ENCODE data around the gene INAFM2. TPM values are rescaled to one million over a fixed set of nuclear protein-coding genes. Genes with fewer than 3 reads are reported as not detected.
A peak's percentile ranks its signal among the peaks of the same experiment; 100 is the strongest.

The INAFM2 gene
- total RNA-seq, 2 donors from 2014 or later, result 63.8 to 79.2 TPM

- no peak for TF ChIP-seq CTCF (IDR thresholded peaks at IDR 0.05)
- DNase-seq (ENCODE audit: low spot score) (no peak), ATAC-seq (ENCODE audit: insufficient number of reproducible peaks, low FRiP score, low read depth) (no peak)
- H3K36me3 ChIP-seq, result no peaks in the 10 kb centered on the region
- no peaks in the 10 kb centered on the region for H3K9me3 ChIP-seq
- H3K4me3 ChIP-seq, result no peak overlapping the region
- no peaks in the 10 kb centered on the region for H3K4me1 ChIP-seq (ENCODE audit: control insufficient read depth in 1 of 2, low read depth in 2 of 2)
- no peaks in the 10 kb centered on the region for H3K27me3 ChIP-seq (replicated peaks; ENCODE audit: insufficient read depth)
- H3K27ac ChIP-seq, result no peak overlapping the region
These were observed 20.5 kb upstream of the INAFM2 start for GRCh38 chr15:40302981-40303380.

DNA sequence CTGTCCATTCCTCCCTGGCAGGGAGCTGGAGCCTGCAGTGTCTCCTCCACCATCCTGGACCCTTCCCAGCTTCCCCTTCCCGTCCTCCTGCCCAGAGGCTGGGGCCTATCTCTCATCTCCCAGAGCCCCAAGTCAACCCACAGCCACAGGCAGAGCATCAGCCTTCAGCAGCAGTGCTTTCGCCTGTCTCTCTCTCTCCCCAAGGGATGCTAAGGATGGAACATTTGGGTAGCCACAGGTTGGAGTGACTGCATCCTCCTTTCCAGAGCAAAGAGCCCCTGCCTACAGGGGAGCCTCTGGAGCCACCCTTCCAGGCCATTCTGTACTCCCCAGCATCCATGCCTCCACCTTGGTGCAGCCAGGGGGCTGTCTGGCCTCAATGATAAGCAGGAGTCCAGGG, 19.9 kb upstream of the INAFM2 start:
- Histone ChIP-seq H3K4me3 (no peak overlapping the region), H3K9me3 (no peaks in the 10 kb centered on the region), H3K36me3 (no peaks in the 10 kb centered on the region), H3K4me1 (ENCODE audit: control insufficient read depth in 1 of 2, low read depth in 2 of 2) (no peaks in the 10 kb centered on the region), H3K27me3 (replicated peaks; ENCODE audit: insufficient read depth) (no peaks in the 10 kb centered on the region), H3K27ac (no peak overlapping the region)
- DNase-seq (ENCODE audit: low spot score) (no peak), ATAC-seq (ENCODE audit: insufficient number of reproducible peaks, low FRiP score, low read depth) (no peak)
- TF ChIP-seq CTCF (IDR thresholded peaks at IDR 0.05), result no peak

DNA sequence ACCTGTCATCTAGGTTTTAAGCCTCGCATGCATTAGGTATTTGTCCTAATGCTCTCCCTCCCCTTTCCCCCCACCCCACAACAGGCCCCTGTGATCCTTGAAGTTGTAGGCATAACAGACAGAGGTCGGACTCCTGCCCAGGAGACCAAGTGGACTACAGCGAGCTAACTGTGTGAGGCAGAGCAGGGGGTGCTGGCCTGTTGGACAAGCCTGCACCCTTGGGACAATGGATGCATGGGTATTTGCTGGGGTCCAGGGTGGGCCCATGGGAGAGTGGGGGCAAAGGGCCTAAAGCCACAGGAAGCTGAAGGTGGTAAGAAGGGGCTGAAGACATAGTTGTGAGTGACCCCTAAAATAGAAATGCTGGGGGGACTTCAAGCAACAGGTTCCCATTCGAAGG, 18.2 kb upstream of the INAFM2 start:
- TF ChIP-seq CTCF (IDR thresholded peaks at IDR 0.05), result no peak
- H3K4me3 ChIP-seq, result no peak overlapping the region
- DNase-seq (ENCODE audit: low spot score), result no peak
- no peak for ATAC-seq (ENCODE audit: insufficient number of reproducible peaks, low FRiP score, low read depth)
- no peaks in the 10 kb centered on the region for H3K4me1 ChIP-seq (ENCODE audit: control insufficient read depth in 1 of 2, low read depth in 2 of 2)
- no peak overlapping the region for H3K27ac ChIP-seq
- no peaks in the 10 kb centered on the region for H3K9me3 ChIP-seq
- no peaks in the 10 kb centered on the region for H3K36me3 ChIP-seq
- H3K27me3 ChIP-seq (replicated peaks; ENCODE audit: insufficient read depth), result no peaks in the 10 kb centered on the region

GRCh38 chr15:40306371-40306770, 17.1 kb upstream of the INAFM2 start:
- DNase-seq (ENCODE audit: low spot score) (no peak), ATAC-seq (ENCODE audit: insufficient number of reproducible peaks, low FRiP score, low read depth) (no peak)
- no peak for TF ChIP-seq CTCF (IDR thresholded peaks at IDR 0.05)

GRCh38 chr15:40306908-40307307, 16.6 kb upstream of the INAFM2 start:
- Histone ChIP-seq H3K4me1 (ENCODE audit: control insufficient read depth in 1 of 2, low read depth in 2 of 2) (no peaks in the 10 kb centered on the region), H3K27ac (no peak overlapping the region), H3K27me3 (replicated peaks; ENCODE audit: insufficient read depth) (no peaks in the 10 kb centered on the region), H3K36me3 (no peaks in the 10 kb centered on the region), H3K4me3 (peak overlapping the region; percentile 62), H3K9me3 (no peaks in the 10 kb centered on the region)
- DNase-seq (ENCODE audit: low spot score) (no peak), ATAC-seq (ENCODE audit: insufficient number of reproducible peaks, low FRiP score, low read depth) (no peak)
- no peak for TF ChIP-seq CTCF (IDR thresholded peaks at IDR 0.05)

More at GRCh38 chr15:40306371-40306770, 17.1 kb upstream of the INAFM2 start:
- Histone ChIP-seq H3K9me3 (no peaks in the 10 kb centered on the region), H3K27ac (no peak overlapping the region), H3K4me3 (peak overlapping the region; percentile 62), H3K4me1 (ENCODE audit: control insufficient read depth in 1 of 2, low read depth in 2 of 2) (no peaks in the 10 kb centered on the region), H3K36me3 (no peaks in the 10 kb centered on the region), H3K27me3 (replicated peaks; ENCODE audit: insufficient read depth) (no peaks in the 10 kb centered on the region)

All from thoracic aorta (tissue), 2 donors.